22Rv1 (cell line): ENCODE data around the gene PHF12.

Experiments used
- H3K27ac ChIP-seq: fragments of 450-650 bp; 2 replicates; pipeline ENCODE4 v1.5.1; 2017
- CTCF ChIP-seq: fragments of 450-650 bp; IDR thresholded peaks from 2 replicates; pipeline ENCODE4 v1.5.1; 2017; ENCODE audit warnings: mild to moderate bottlenecking
- ZFX ChIP-seq: fragments of 450-650 bp; IDR thresholded peaks from 2 replicates; pipeline ENCODE4 v1.6.1; 2017; ENCODE audit warnings: antibody characterized with exemption, borderline replicate concordance

Gene PHF12

GRCh38 chr17:28948342-28948741 is 3.0 kb downstream of the PHF12 start:
- TF ChIP-seq ZFX (no peak), CTCF (no peak)
- no peak overlapping the region for H3K27ac ChIP-seq

GRCh38 chr17:28947639-28948038 is 3.7 kb downstream of the PHF12 start:
- H3K27ac ChIP-seq, result peak overlapping the region; percentile 58; the same call in 1 of the 2 replicates
- TF ChIP-seq ZFX (no peak), CTCF (no peak)

GRCh38 chr17:28946239-28946638 is 5.1 kb downstream of the PHF12 start:
- TF ChIP-seq CTCF (no peak), ZFX (no peak)
- H3K27ac ChIP-seq, result peak overlapping the region; percentile 58

- TF ChIP-seq CTCF (no peak), ZFX (no peak)
- no peak overlapping the region for H3K27ac ChIP-seq
These were observed 6.2 kb downstream of the PHF12 start for GRCh38 chr17:28944862-28945741.

- TF ChIP-seq ZFX (no peak), CTCF (no peak)
- no peak overlapping the region for H3K27ac ChIP-seq
These were observed 7.0 kb downstream of the PHF12 start for GRCh38 chr17:28944343-28944742.

- no peak overlapping the region for H3K27ac ChIP-seq
- TF ChIP-seq CTCF (no peak), ZFX (no peak)
These were observed 8.4 kb downstream of the PHF12 start for GRCh38 chr17:28942925-28943324.

GRCh38 chr17:28941251-28941650 is 10.1 kb downstream of the PHF12 start:
- no peak for TF ChIP-seq CTCF
- no peak for TF ChIP-seq ZFX
- H3K27ac ChIP-seq, result peak overlapping the region; percentile 35; the same call in 1 of the 2 replicates
